ENCODE data around the gene SLC9C1.

Gene SLC9C1

GRCh38 chr3:112293368-112294321, at the start of gene SLC9C1:
SLC9C1 (minus strand) TSS chr3:112294216; CDS start chr3:112286791, 7,425 bp downstream.
- peak; percentile 10 to 28 for DNase-seq

GRCh38 chr3:112341386-112341785, 47.4 kb upstream of the SLC9C1 start:
- no peak for DNase-seq

GRCh38 chr3:112339609-112340008, 45.6 kb upstream of the SLC9C1 start:
- DNase-seq: no peak

GRCh38 chr3:112339134-112339533, 45.1 kb upstream of the SLC9C1 start:
- no peak for DNase-seq

GRCh38 chr3:112338727-112339056, 44.7 kb upstream of the SLC9C1 start:
- DNase-seq: no peak

- DNase-seq: no peak
These were observed 44.2 kb upstream of the SLC9C1 start for GRCh38 chr3:112338021-112338726.

GRCh38 chr3:112335434-112335781, 41.4 kb upstream of the SLC9C1 start:
- DNase-seq: no peak

- DNase-seq: no peak
These were observed 40.8 kb upstream of the SLC9C1 start for GRCh38 chr3:112334691-112335433.

- peak; percentile 10 to 51 for DNase-seq
These were observed 39.6 kb upstream of the SLC9C1 start for GRCh38 chr3:112333381-112334317.

GRCh38 chr3:112333002-112333380, 39.0 kb upstream of the SLC9C1 start, which contains the start of gene CD200:
CD200 (plus strand) TSS chr3:112333156; CDS start chr3:112333213, 57 bp downstream.
- DNase-seq: peak; percentile 73 to 85

- DNase-seq: no peak
These were observed 37.8 kb upstream of the SLC9C1 start for GRCh38 chr3:112331851-112332250.

GRCh38 chr3:112327371-112327951, 33.4 kb upstream of the SLC9C1 start:
- DNase-seq: peak; percentile 56 to 67

- no peak for DNase-seq
These were observed 28.0 kb upstream of the SLC9C1 start for GRCh38 chr3:112321867-112322652.

- DNase-seq: no peak
These were observed 26.7 kb upstream of the SLC9C1 start for GRCh38 chr3:112320691-112321090.

- DNase-seq: no peak
These were observed 25.7 kb upstream of the SLC9C1 start for GRCh38 chr3:112319516-112320276.

- no peak for DNase-seq
These were observed 21.8 kb upstream of the SLC9C1 start for GRCh38 chr3:112315791-112316190.

GRCh38 chr3:112314649-112315048, 20.6 kb upstream of the SLC9C1 start:
- no peak for DNase-seq

- DNase-seq: peak in 1 of 2 experiments; percentile 8
These were observed 14.3 kb upstream of the SLC9C1 start for GRCh38 chr3:112308151-112308911.

GRCh38 chr3:112307557-112307956, 13.5 kb upstream of the SLC9C1 start:
- no peak for DNase-seq
